GM12873 (cell line): ENCODE results near the gene DIP2C.

ENCODE experiments used
- TF ChIP-seq, protein P1 (sequence below): IDR thresholded peaks from 2 replicates; pipeline ENCODE4 v1.5.1; 2012; ENCODE audit warnings: low read depth, mild to moderate bottlenecking, moderate library complexity, low read length, control low read depth; ENCODE audit not compliant: insufficient read depth; ENCODE audit errors: missing control alignments

The DIP2C gene

GRCh38 chr10:288316-289200, 400.9 kb downstream of the DIP2C start:
- TF ChIP-seq, protein P1, sequence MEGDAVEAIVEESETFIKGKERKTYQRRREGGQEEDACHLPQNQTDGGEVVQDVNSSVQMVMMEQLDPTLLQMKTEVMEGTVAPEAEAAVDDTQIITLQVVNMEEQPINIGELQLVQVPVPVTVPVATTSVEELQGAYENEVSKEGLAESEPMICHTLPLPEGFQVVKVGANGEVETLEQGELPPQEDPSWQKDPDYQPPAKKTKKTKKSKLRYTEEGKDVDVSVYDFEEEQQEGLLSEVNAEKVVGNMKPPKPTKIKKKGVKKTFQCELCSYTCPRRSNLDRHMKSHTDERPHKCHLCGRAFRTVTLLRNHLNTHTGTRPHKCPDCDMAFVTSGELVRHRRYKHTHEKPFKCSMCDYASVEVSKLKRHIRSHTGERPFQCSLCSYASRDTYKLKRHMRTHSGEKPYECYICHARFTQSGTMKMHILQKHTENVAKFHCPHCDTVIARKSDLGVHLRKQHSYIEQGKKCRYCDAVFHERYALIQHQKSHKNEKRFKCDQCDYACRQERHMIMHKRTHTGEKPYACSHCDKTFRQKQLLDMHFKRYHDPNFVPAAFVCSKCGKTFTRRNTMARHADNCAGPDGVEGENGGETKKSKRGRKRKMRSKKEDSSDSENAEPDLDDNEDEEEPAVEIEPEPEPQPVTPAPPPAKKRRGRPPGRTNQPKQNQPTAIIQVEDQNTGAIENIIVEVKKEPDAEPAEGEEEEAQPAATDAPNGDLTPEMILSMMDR, result no peak

DNA sequence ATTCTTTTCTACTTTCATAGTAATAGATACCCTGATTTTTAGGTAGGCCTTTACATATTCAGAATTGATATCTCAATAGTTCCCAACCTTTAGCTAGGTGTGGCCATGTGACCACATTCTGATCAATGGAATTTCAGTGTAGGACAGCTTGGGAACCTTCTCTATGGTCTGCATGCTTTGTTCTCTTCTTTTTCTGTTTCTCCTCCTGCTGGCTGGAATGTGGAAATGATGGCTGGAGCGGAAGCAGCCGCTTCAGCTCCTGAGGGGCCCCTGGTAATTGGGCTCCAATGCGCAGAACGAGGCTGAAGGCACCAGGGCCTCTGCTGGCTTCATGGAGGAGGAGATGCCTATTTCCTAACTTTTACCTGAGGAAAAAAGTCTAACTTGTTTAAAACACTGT, 401.7 kb downstream of the DIP2C start:
- TF ChIP-seq, protein P1, result peak; percentile 18

- TF ChIP-seq, protein P1, result no peak
Observed at GRCh38 chr10:287026-287709, 402.3 kb downstream of the DIP2C start.

DNA sequence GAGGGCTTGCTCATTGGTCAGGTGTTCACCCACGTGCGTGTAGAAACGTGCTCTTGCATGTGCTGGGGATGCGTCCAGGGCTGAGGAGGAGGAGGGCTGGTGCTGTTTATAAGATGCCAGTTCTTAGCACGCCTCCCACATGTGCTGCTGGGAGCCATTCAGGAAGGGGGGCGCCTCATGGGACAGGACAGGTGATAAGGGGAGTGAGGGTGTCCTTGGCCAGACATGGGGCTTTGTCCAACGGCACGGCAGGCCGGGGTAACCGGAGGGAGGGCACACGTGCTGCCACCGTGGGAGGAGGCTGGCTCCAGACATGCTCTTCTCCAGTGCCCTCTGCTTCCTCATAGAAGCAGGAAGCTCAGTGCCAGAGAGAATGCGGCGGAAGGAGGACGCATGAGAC, 404.3 kb downstream of the DIP2C start:
- TF ChIP-seq, protein P1, result no peak

DNA sequence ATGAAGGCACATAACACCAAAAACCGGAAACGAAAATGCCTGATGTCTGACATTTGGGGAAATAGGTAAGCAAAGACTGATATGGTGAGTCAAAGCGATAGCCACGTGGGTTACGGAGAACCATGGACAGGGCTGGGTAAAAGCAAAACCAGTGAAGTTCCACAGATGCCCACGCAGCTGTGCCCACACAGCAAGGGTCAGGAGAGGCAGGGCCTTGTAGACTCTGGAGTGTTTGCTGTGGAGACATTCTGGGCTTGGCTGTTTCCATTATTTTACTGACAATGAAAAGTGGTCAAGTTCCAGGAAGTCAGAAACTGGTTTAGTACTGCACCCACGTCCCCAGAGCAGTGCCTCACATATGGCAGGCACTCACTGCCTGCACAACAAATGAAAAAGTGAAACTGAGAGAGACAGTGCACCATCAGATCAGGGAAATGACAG, 405.5 kb downstream of the DIP2C start:
- TF ChIP-seq, protein P1, result peak; percentile 39

- TF ChIP-seq, protein P1, result no peak
Observed at GRCh38 chr10:283140-283479, 406.4 kb downstream of the DIP2C start.

GRCh38 chr10:282294-283139, 407.0 kb downstream of the DIP2C start:
- TF ChIP-seq, protein P1, result no peak
